Thyroid gland (tissue), 4 donors: ENCODE results near the gene COL25A1.

Experiments used
- POLR2A ChIP-seq, 2 donors: fragments of 450-650 bp; IDR thresholded peaks; one replicate each; pipeline ENCODE4 v1.6.1; 2017; ENCODE audit warnings: antibody characterized with exemption in 2 of 2, mild to moderate bottlenecking in 2 of 2, moderate library complexity in 1 of 2
- TF ChIP-seq, protein P1 (sequence below), 6 experiments: fragments of 200-600 bp in 3 of 6; fragments of 450-650 bp in 3 of 6; sonication (generic) in 3 of 6; IDR thresholded peaks; one replicate each; pipeline ENCODE4 v1.5.1; 2016 to 2019; ENCODE audit warnings: antibody characterized with exemption in 6 of 6, mild to moderate bottlenecking in 2 of 6, inconsistent platforms in 1 of 6, moderate library complexity in 1 of 6

- TF ChIP-seq, protein P1, sequence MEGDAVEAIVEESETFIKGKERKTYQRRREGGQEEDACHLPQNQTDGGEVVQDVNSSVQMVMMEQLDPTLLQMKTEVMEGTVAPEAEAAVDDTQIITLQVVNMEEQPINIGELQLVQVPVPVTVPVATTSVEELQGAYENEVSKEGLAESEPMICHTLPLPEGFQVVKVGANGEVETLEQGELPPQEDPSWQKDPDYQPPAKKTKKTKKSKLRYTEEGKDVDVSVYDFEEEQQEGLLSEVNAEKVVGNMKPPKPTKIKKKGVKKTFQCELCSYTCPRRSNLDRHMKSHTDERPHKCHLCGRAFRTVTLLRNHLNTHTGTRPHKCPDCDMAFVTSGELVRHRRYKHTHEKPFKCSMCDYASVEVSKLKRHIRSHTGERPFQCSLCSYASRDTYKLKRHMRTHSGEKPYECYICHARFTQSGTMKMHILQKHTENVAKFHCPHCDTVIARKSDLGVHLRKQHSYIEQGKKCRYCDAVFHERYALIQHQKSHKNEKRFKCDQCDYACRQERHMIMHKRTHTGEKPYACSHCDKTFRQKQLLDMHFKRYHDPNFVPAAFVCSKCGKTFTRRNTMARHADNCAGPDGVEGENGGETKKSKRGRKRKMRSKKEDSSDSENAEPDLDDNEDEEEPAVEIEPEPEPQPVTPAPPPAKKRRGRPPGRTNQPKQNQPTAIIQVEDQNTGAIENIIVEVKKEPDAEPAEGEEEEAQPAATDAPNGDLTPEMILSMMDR (IDR thresholded peaks at IDR 0.05): no peak
- no peak for TF ChIP-seq POLR2A (IDR thresholded peaks at IDR 0.05)
Observed at GRCh38 chr4:108954880-108955279, 347.6 kb downstream of the COL25A1 start.
